ENCODE data around the gene CPT2. TPM values are rescaled to one million over a fixed set of nuclear protein-coding genes. Genes with fewer than 3 reads are reported as not detected.

The CPT2 gene
- polyA plus RNA-seq, result 10 to 100 TPM; 11.6 to 21.8 (median 20.7) TPM

GRCh38 chr1:53196485-53197290 lies at the start of gene CPT2:
CPT2 (plus strand) TSS chr1:53196824; CDS start chr1:53196944, 120 bp downstream.
- Mint-ChIP-seq H3K4me3 (peak within 1 kb of the TSS; percentile 87 to 99 (median 96)), H3K4me1 (peaks cover 24 to 28% of the 10 kb centered on the region in 2 donors), H3K27ac (peak within 1 kb of the TSS; percentile 98 to 100 (median 100))

GRCh38 chr1:53147174-53147573 lies 49.5 kb upstream of the CPT2 start:
- no peaks in the 10 kb centered on the region for H3K9me3 Mint-ChIP-seq
- no peaks in the 10 kb centered on the region for H3K36me3 Mint-ChIP-seq
- no peak for DNase-seq
- no peak overlapping the region for H3K4me3 Mint-ChIP-seq
- no peak overlapping the region for H3K27ac Mint-ChIP-seq
- H3K4me1 Mint-ChIP-seq, result no peaks in the 10 kb centered on the region
- H3K27me3 Mint-ChIP-seq (ENCODE audit: low read depth in 3 of 3), result peaks cover 0 to 3% (median 1%) of the 10 kb centered on the region in 3 donors

More at GRCh38 chr1:53196485-53197290, at the start of gene CPT2:
- Mint-ChIP-seq H3K9me3 (no peaks in the 10 kb centered on the region), H3K36me3 (peaks cover 0 to 6% (median 4%) of the 10 kb centered on the region in 3 donors), H3K27me3 (ENCODE audit: low read depth in 3 of 3) (peaks cover 3 to 9% (median 9%) of the 10 kb centered on the region in 3 donors)
- DNase-seq, result peak; percentile 95 to 96 (median 95)

DNA sequence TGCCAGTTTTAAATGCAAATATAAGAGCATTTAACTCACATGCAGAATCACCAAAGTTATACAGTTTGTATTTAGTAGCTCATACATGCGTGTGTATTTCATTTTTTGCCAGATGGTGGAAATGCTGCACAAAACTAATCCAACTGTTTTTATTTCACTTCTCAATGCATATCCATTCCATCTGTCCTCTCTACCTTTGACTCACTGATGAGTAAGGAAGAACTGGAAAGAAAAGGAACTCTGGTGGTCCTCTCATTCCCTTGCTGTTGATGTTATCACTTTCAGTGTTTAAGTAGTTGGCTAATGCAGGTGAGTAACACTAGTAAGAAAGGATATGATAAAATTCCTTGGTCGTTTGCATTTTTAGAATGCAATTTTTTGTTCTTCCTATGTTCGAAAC lies 48.5 kb upstream of the CPT2 start:
- no peaks in the 10 kb centered on the region for H3K36me3 Mint-ChIP-seq

GRCh38 chr1:53153752-53154151 lies 42.9 kb upstream of the CPT2 start:
- no peak overlapping the region for H3K4me3 Mint-ChIP-seq
- no peaks in the 10 kb centered on the region for H3K36me3 Mint-ChIP-seq
- H3K27ac Mint-ChIP-seq, result no peak overlapping the region
- H3K9me3 Mint-ChIP-seq, result no peaks in the 10 kb centered on the region
- no peak for DNase-seq
- H3K4me1 Mint-ChIP-seq, result no peaks in the 10 kb centered on the region
- H3K27me3 Mint-ChIP-seq (ENCODE audit: low read depth in 3 of 3), result peaks cover 0 to 3% (median 0%) of the 10 kb centered on the region in 3 donors

More for the DNA sequence above, 48.5 kb upstream of the CPT2 start:
- H3K4me1 Mint-ChIP-seq, result no peaks in the 10 kb centered on the region
- H3K4me3 Mint-ChIP-seq, result no peak overlapping the region
- H3K27me3 Mint-ChIP-seq (ENCODE audit: low read depth in 3 of 3), result peaks cover 0 to 3% (median 1%) of the 10 kb centered on the region in 3 donors
- no peak for DNase-seq
- no peak overlapping the region for H3K27ac Mint-ChIP-seq
- no peaks in the 10 kb centered on the region for H3K9me3 Mint-ChIP-seq

GRCh38 chr1:53154859-53155438 lies 41.7 kb upstream of the CPT2 start:
- Mint-ChIP-seq H3K9me3 (no peaks in the 10 kb centered on the region), H3K4me3 (no peak overlapping the region), H3K27ac (peak overlapping the region in 1 of 6 donors; percentile 6), H3K4me1 (no peaks in the 10 kb centered on the region), H3K27me3 (ENCODE audit: low read depth in 3 of 3) (peaks cover 0 to 3% (median 0%) of the 10 kb centered on the region in 3 donors), H3K36me3 (no peaks in the 10 kb centered on the region)
- no peak for DNase-seq

- peak overlapping the region in 1 of 6 donors; percentile 6 for H3K27ac Mint-ChIP-seq
These were observed 41.1 kb upstream of the CPT2 start for GRCh38 chr1:53155534-53155933.

GRCh38 chr1:53155945-53156344 lies 40.7 kb upstream of the CPT2 start:
- H3K27me3 Mint-ChIP-seq (ENCODE audit: low read depth in 3 of 3), result peaks cover 0 to 1% (median 0%) of the 10 kb centered on the region in 3 donors
- H3K4me1 Mint-ChIP-seq, result no peaks in the 10 kb centered on the region
- no peak overlapping the region for H3K4me3 Mint-ChIP-seq
- peak overlapping the region in 1 of 6 donors; percentile 61 for H3K27ac Mint-ChIP-seq
- DNase-seq, result no peak
- no peaks in the 10 kb centered on the region for H3K9me3 Mint-ChIP-seq
- no peaks in the 10 kb centered on the region for H3K36me3 Mint-ChIP-seq

More at GRCh38 chr1:53155534-53155933, 41.1 kb upstream of the CPT2 start:
- no peaks in the 10 kb centered on the region for H3K9me3 Mint-ChIP-seq
- no peaks in the 10 kb centered on the region for H3K36me3 Mint-ChIP-seq
- H3K4me1 Mint-ChIP-seq, result no peaks in the 10 kb centered on the region
- H3K4me3 Mint-ChIP-seq, result no peak overlapping the region
- DNase-seq, result no peak
- H3K27me3 Mint-ChIP-seq (ENCODE audit: low read depth in 3 of 3), result peaks cover 0 to 3% (median 0%) of the 10 kb centered on the region in 3 donors

- Mint-ChIP-seq H3K4me3 (no peak overlapping the region), H3K36me3 (no peaks in the 10 kb centered on the region), H3K27me3 (ENCODE audit: low read depth in 3 of 3) (peaks cover 0 to 1% (median 1%) of the 10 kb centered on the region in 3 donors), H3K9me3 (no peaks in the 10 kb centered on the region), H3K4me1 (no peaks in the 10 kb centered on the region), H3K27ac (no peak overlapping the region)
- DNase-seq, result no peak
These were observed 39.8 kb upstream of the CPT2 start for GRCh38 chr1:53156783-53157182.

GRCh38 chr1:53158900-53159299 lies 37.7 kb upstream of the CPT2 start:
- no peak overlapping the region for H3K27ac Mint-ChIP-seq

DNA sequence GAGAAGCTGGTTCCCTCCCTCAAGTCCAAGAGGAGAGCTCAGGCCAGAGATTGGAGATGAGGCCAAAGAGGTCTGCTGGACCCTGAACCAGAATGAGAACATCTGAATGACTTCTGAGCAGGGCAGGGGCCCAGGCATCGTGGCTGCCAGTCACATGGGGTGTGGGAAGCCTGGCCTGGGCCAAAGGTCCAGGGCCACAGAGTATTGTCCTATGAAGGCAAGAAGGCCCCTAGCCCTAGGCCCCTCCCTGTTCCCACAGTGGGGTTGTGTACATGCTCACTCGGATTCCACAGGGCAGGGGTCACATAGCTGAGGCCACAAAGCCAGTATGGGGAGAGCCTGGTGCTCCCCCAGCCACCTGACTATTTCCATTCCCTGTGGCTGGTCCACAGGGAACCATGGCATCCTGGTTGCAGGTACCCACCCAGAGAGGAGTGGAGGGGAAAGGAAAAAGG lies 35.7 kb upstream of the CPT2 start:
- Mint-ChIP-seq H3K27me3 (ENCODE audit: low read depth in 3 of 3) (peaks cover 0 to 4% (median 1%) of the 10 kb centered on the region in 3 donors), H3K27ac (no peak overlapping the region), H3K4me3 (no peak overlapping the region), H3K4me1 (no peaks in the 10 kb centered on the region), H3K9me3 (no peaks in the 10 kb centered on the region), H3K36me3 (no peaks in the 10 kb centered on the region)
- DNase-seq, result no peak

More at GRCh38 chr1:53158900-53159299, 37.7 kb upstream of the CPT2 start:
- Mint-ChIP-seq H3K36me3 (no peaks in the 10 kb centered on the region), H3K27me3 (ENCODE audit: low read depth in 3 of 3) (peaks cover 0 to 1% (median 1%) of the 10 kb centered on the region in 3 donors), H3K4me3 (no peak overlapping the region), H3K9me3 (no peaks in the 10 kb centered on the region), H3K4me1 (no peaks in the 10 kb centered on the region)
- DNase-seq, result no peak

DNA sequence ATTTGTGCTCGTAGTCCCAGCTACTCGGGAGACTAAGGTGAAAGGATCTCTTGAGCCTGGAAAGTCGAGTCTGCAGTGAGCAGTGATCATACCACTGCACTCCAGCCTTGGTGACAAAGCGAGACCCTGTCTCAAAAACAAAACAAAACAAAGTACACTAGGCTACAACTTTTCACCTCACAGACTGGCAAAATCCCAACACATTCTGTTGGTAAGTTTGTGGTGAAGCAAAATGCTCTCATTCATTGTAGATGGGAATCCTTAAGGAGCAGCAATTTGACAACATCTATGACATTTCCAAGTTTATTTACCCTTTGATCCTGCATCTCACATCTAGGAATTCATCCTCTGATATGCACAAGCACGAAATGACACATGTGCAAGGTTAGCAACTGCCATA lies 34.0 kb upstream of the CPT2 start:
- no peaks in the 10 kb centered on the region for H3K9me3 Mint-ChIP-seq
- no peaks in the 10 kb centered on the region for H3K4me1 Mint-ChIP-seq
- DNase-seq, result no peak
- no peaks in the 10 kb centered on the region for H3K36me3 Mint-ChIP-seq
- peaks cover 0 to 4% (median 1%) of the 10 kb centered on the region in 3 donors for H3K27me3 Mint-ChIP-seq (ENCODE audit: low read depth in 3 of 3)
- H3K27ac Mint-ChIP-seq, result no peak overlapping the region
- H3K4me3 Mint-ChIP-seq, result no peak overlapping the region

DNA sequence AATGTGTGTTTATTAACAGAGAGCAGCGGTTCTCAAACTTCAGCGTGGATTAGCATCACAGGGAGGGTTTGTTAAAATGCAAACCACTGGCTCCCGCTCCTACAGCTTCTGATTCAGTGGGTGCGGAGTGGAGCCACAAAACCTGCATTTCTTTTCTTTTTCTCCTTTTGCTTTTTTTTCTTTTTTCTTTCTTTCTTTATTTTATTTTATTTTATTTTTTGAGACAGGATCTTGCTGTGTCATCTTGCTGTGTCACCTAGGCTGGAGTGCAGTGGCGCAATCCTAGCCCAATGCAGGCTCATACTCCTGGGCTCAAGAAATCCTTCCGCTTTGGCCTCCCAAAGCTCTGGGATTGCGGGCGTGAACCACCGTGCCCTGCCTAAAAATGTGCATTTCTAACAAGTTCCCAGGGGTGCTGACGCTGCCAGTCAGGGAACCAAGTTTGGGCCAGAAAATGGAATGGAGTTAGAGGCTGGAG lies 33.3 kb upstream of the CPT2 start:
- Mint-ChIP-seq H3K27ac (no peak overlapping the region), H3K27me3 (ENCODE audit: low read depth in 3 of 3) (peaks cover 0 to 6% (median 2%) of the 10 kb centered on the region in 3 donors), H3K9me3 (no peaks in the 10 kb centered on the region), H3K4me3 (no peak overlapping the region), H3K36me3 (no peaks in the 10 kb centered on the region), H3K4me1 (no peaks in the 10 kb centered on the region)
- no peak for DNase-seq

DNA sequence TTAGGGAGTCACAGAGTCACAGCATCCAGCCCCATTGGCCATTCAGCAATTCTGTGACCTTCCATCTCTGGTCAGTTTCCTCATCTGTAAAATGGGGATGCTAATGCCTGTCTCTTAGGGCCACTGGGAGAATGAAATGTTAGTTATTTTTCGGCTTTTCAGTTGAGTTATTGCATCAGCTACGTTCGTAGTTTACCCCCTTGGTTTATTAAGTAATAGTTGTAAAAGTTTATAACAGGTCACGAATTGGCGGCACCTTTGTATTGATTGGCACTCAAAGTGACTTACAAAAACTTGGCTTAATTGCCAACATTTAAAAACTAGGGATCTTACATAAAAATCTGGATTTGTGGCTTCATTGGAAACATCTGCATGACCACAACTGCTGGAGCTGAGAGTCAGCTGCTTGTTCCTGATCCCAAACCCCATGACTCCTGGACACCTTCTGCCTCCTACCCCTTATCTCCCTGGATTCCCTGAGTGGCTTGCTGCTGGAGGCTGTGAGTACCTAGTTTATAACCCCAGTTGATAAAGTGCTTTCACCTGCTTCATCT lies 31.1 kb upstream of the CPT2 start:
- Mint-ChIP-seq H3K27ac (no peak overlapping the region), H3K9me3 (no peaks in the 10 kb centered on the region), H3K27me3 (ENCODE audit: low read depth in 3 of 3) (peaks cover 0 to 6% (median 2%) of the 10 kb centered on the region in 3 donors), H3K4me3 (no peak overlapping the region), H3K36me3 (no peaks in the 10 kb centered on the region), H3K4me1 (no peaks in the 10 kb centered on the region)
- no peak for DNase-seq

- Mint-ChIP-seq H3K4me3 (no peak overlapping the region), H3K36me3 (no peaks in the 10 kb centered on the region), H3K27me3 (ENCODE audit: low read depth in 3 of 3) (peaks cover 0 to 6% (median 2%) of the 10 kb centered on the region in 3 donors), H3K9me3 (no peaks in the 10 kb centered on the region), H3K4me1 (peaks cover 6 to 8% of the 10 kb centered on the region in 2 donors), H3K27ac (no peak overlapping the region)
- DNase-seq, result no peak
These were observed 30.3 kb upstream of the CPT2 start for GRCh38 chr1:53166366-53166765.
